Caco-2 (cell line): ENCODE results near the gene DHRSX. TPM values are rescaled to one million over a fixed set of nuclear protein-coding genes. Genes with fewer than 3 reads are reported as not detected.
"Not testable (repeated sequence)": the region's sequence is repeated elsewhere in the genome, so short reads cannot be mapped to it uniquely, and the experiment has no call there.

ENCODE experiments used
- BruUV-seq: library from RNA; stranded (reverse); fragments of 400-500 nt; replicated peaks from 2 replicates; lab custom pipeline; 2021; lab: Mats Ljungman, UMichigan
- CTCF ChIA-PET: fragments of 300-600 bp; sonication (Branson Sonifier 250); formaldehyde crosslinking; loops from one replicate; lab custom pipeline; 2022; ENCODE audit warnings: antibody characterized with exemption; lab: Charles Lee
- POLR2A ChIA-PET: fragments of 300-600 bp; sonication (Branson Sonifier 250); formaldehyde crosslinking; loops from one replicate; lab custom pipeline; 2022; ENCODE audit warnings: antibody characterized with exemption; lab: Charles Lee
- DNase-seq, 2 experiments: peaks; one replicate each; pipeline versions ENCODE4 v3.0.0 to v3.0.0-alpha.2; 2020 to 2022
- H3K27me3 ChIP-seq: replicated peaks from 2 replicates; pipeline ENCODE4 v1.6.0; 2011; ENCODE audit warnings: low read length; ENCODE audit not compliant: control insufficient read depth, insufficient read depth
- H3K36me3 ChIP-seq: 2 replicates; pipeline ENCODE4 v1.5.1; 2011; ENCODE audit warnings: low read length; ENCODE audit not compliant: control insufficient read depth, insufficient read depth
- H3K4me1 ChIP-seq: fragments of 250-450 bp; sonication (Bioruptor Pico); 2 replicates; pipeline ENCODE4 v1.5.1; 2020; ENCODE audit warnings: mild to moderate bottlenecking
- H3K4me3 ChIP-seq: 2 replicates; pipeline ENCODE4 v1.5.1; 2011; ENCODE audit warnings: low read depth, mild to moderate bottlenecking, control low read depth, low read length
- H3K9me3 ChIP-seq: fragments of 250-450 bp; sonication (Bioruptor Pico); 2 replicates; pipeline ENCODE4 v1.5.1; 2020; ENCODE audit warnings: mild to moderate bottlenecking, moderate library complexity
- H3K27ac Mint-ChIP-seq: one replicate; pipeline ENCODE4 v1.8.0; 2022; ENCODE audit warnings: mixed read lengths; ENCODE audit not compliant: unreplicated experiment
- H3K27me3 Mint-ChIP-seq: one replicate; pipeline ENCODE4 v1.8.0; 2022; ENCODE audit warnings: mixed read lengths; ENCODE audit not compliant: insufficient read depth, unreplicated experiment
- H3K36me3 Mint-ChIP-seq: one replicate; pipeline ENCODE4 v1.8.0; 2022; ENCODE audit warnings: mild to moderate bottlenecking, mixed read lengths; ENCODE audit not compliant: insufficient read depth, unreplicated experiment
- H3K4me1 Mint-ChIP-seq: one replicate; pipeline ENCODE4 v1.8.0; 2022; ENCODE audit warnings: low read depth, mixed read lengths; ENCODE audit not compliant: unreplicated experiment
- H3K4me3 Mint-ChIP-seq: one replicate; pipeline ENCODE4 v1.8.0; 2022; ENCODE audit warnings: mild to moderate bottlenecking, moderate library complexity, mixed read lengths; ENCODE audit not compliant: unreplicated experiment
- H3K9me3 Mint-ChIP-seq: one replicate; pipeline ENCODE4 v1.8.0; 2022; ENCODE audit warnings: mixed read lengths; ENCODE audit not compliant: unreplicated experiment
- intact Hi-C: fragments of 100-400 bp; cut with micrococcal nuclease; formaldehyde crosslinking; loops from one replicate; pipeline ENCODE4 v1.10.0; 2022; ENCODE audit not compliant: unreplicated experiment
- total RNA-seq: library from RNA; stranded (reverse); gene quantifications from 2 replicates; pipeline ENCODE4 v1.2.3, GENCODE V29; 2022
- TF ChIP-seq, protein P1 (sequence below), 2 experiments: fragments of 200-600 bp in 1 of 2; IDR thresholded peaks; 1 replicate in 1 of 2; 2 replicates in 1 of 2; pipeline versions ENCODE4 v1.5.1 to v1.8.0; 2011 to 2022; ENCODE audit warnings: antibody characterized with exemption in 1 of 2, control low read depth in 1 of 2, inconsistent platforms in 1 of 2, low read depth in 1 of 2, low read length in 1 of 2, mild to moderate bottlenecking in 1 of 2, moderate library complexity in 1 of 2; ENCODE audit not compliant: insufficient read depth in 1 of 2, severe bottlenecking in 1 of 2, unreplicated experiment in 1 of 2

The DHRSX gene
- total RNA-seq, 1 experiment from 2014 or later, result 64.1 TPM

GRCh38 chrX:2243913-2244460 is 256.8 kb downstream of the DHRSX start:
- peaks cover 7% of the 10 kb centered on the region for H3K4me1 Mint-ChIP-seq
- H3K36me3 Mint-ChIP-seq, result peaks cover 7% of the 10 kb centered on the region
- Histone ChIP-seq H3K4me1 (peaks cover 19% of the 10 kb centered on the region), H3K36me3 (no peaks in the 10 kb centered on the region), H3K9me3 (no peaks in the 10 kb centered on the region), H3K27me3 (no peaks in the 10 kb centered on the region), H3K4me3 (no peak overlapping the region)
- no TSS peak for BruUV-seq
- TF ChIP-seq, protein P1, sequence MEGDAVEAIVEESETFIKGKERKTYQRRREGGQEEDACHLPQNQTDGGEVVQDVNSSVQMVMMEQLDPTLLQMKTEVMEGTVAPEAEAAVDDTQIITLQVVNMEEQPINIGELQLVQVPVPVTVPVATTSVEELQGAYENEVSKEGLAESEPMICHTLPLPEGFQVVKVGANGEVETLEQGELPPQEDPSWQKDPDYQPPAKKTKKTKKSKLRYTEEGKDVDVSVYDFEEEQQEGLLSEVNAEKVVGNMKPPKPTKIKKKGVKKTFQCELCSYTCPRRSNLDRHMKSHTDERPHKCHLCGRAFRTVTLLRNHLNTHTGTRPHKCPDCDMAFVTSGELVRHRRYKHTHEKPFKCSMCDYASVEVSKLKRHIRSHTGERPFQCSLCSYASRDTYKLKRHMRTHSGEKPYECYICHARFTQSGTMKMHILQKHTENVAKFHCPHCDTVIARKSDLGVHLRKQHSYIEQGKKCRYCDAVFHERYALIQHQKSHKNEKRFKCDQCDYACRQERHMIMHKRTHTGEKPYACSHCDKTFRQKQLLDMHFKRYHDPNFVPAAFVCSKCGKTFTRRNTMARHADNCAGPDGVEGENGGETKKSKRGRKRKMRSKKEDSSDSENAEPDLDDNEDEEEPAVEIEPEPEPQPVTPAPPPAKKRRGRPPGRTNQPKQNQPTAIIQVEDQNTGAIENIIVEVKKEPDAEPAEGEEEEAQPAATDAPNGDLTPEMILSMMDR (IDR thresholded peaks at IDR 0.05; ENCODE audit: insufficient read depth in 1 of 2, low read depth in 1 of 2, low read length in 1 of 2, severe bottlenecking in 1 of 2, unreplicated experiment in 1 of 2), result no peak
- no peak for DNase-seq
- intact Hi-C loops, result no loop called here
- H3K27ac Mint-ChIP-seq, result peak overlapping the region; percentile 56
- no peaks in the 10 kb centered on the region for H3K27me3 Mint-ChIP-seq
- POLR2A ChIA-PET, result no interaction called here
- CTCF ChIA-PET, result no interaction called here
- H3K4me3 Mint-ChIP-seq, result no peak overlapping the region
- H3K9me3 Mint-ChIP-seq, result no peaks in the 10 kb centered on the region

DNA sequence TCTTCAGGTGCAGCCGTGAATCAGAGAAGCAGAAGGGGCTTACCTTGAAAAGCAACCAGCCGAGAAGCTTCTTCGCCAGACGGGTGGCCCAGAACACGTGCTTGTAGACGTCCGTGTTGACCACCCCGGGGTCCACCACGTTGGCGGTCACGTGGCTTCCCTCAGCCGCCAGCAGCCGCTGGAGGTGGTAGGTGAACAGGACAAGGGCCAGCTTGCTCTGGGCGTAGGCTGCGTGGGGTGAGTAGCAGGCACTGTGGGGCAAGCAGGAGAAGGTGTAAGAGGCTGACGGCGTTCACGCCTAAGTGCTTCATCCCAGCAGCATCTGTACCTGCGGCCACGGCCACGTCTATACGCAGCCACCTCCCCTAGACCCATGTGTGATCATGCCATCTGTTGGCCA is 257.8 kb downstream of the DHRSX start:
- no TSS peak for BruUV-seq
- H3K9me3 ChIP-seq, result no peaks in the 10 kb centered on the region
- no peak overlapping the region for H3K27ac Mint-ChIP-seq
- no peaks in the 10 kb centered on the region for H3K27me3 Mint-ChIP-seq
- H3K36me3 ChIP-seq, result no peaks in the 10 kb centered on the region
- DNase-seq, result no peak
- peaks cover 7% of the 10 kb centered on the region for H3K36me3 Mint-ChIP-seq
- CTCF ChIA-PET, result no interaction called here
- H3K27me3 ChIP-seq, result no peaks in the 10 kb centered on the region
- H3K4me1 ChIP-seq, result peaks cover 19% of the 10 kb centered on the region
- H3K4me1 Mint-ChIP-seq, result peaks cover 7% of the 10 kb centered on the region
- POLR2A ChIA-PET, result no interaction called here
- no peak overlapping the region for H3K4me3 Mint-ChIP-seq
- TF ChIP-seq, protein P1 (IDR thresholded peaks at IDR 0.05; ENCODE audit: insufficient read depth in 1 of 2, low read depth in 1 of 2, low read length in 1 of 2, severe bottlenecking in 1 of 2, unreplicated experiment in 1 of 2), result no peak
- no peak overlapping the region for H3K4me3 ChIP-seq
- intact Hi-C loops, result no loop called here
- no peaks in the 10 kb centered on the region for H3K9me3 Mint-ChIP-seq

DNA sequence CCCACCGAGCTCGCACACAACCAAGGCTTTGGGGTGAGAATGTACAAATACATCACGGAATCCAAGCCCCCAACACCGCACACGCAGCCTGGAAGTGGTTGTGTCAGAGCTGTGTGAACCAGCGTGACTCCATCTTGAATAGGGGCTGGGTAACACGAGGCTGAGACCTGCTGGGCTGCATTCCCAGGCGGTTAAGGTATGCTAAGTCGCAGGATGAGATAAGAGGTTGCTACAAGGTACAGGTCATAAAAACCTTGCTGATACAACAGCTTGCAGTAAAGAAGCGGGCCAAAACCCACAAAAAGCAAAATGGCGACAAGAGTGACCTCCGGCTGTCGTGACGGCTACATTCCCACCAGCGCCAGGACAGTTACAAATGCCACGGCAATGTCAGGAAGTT is 258.4 kb downstream of the DHRSX start:
- H3K27me3 Mint-ChIP-seq, result no peaks in the 10 kb centered on the region
- TF ChIP-seq, protein P1 (IDR thresholded peaks at IDR 0.05; ENCODE audit: insufficient read depth in 1 of 2, low read depth in 1 of 2, low read length in 1 of 2, severe bottlenecking in 1 of 2, unreplicated experiment in 1 of 2), result no peak
- no peaks in the 10 kb centered on the region for H3K27me3 ChIP-seq
- peaks cover 19% of the 10 kb centered on the region for H3K4me1 ChIP-seq
- no peak overlapping the region for H3K4me3 ChIP-seq
- no peaks in the 10 kb centered on the region for H3K9me3 ChIP-seq
- peaks cover 7% of the 10 kb centered on the region for H3K4me1 Mint-ChIP-seq
- H3K36me3 Mint-ChIP-seq, result peaks cover 7% of the 10 kb centered on the region
- no TSS peak for BruUV-seq
- ChIA-PET CTCF (no interaction called here), POLR2A (no interaction called here)
- H3K36me3 ChIP-seq, result no peaks in the 10 kb centered on the region
- peak overlapping the region; percentile 41 for H3K4me3 Mint-ChIP-seq
- no peaks in the 10 kb centered on the region for H3K9me3 Mint-ChIP-seq
- peak overlapping the region; percentile 95 for H3K27ac Mint-ChIP-seq
- intact Hi-C loops, result no loop called here
- DNase-seq, result peak; percentile 59 to 74

DNA sequence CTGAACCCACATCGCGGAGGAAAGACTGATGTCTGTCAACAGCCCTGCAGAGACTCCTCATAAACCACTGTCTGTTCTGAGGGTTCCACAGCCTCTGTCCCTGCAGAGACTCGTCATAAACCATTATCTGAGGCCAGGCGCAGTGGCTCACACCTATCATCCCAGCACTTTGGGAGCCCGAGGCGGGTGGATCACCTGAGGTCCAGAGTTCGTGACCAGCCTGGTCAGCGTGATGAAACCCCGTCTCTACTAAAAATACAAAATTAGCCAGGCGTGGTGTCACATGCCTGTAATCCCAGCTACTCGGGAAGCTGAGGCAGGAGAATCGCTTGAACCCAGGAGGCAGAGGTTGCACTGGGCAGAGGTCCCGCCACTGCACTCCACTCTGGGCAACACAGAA is 259.3 kb downstream of the DHRSX start:
- H3K4me1 ChIP-seq, result peaks cover 19% of the 10 kb centered on the region
- H3K27me3 ChIP-seq, H3K27me3 Mint-ChIP-seq, CTCF ChIA-PET, H3K36me3 ChIP-seq, BruUV-seq, H3K4me3 Mint-ChIP-seq, H3K9me3 Mint-ChIP-seq, intact Hi-C loops, H3K4me3 ChIP-seq, POLR2A ChIA-PET, H3K9me3 ChIP-seq, DNase-seq, H3K36me3 Mint-ChIP-seq, H3K4me1 Mint-ChIP-seq: not testable (repeated sequence)
- peak overlapping the region; percentile 95 for H3K27ac Mint-ChIP-seq

DNA sequence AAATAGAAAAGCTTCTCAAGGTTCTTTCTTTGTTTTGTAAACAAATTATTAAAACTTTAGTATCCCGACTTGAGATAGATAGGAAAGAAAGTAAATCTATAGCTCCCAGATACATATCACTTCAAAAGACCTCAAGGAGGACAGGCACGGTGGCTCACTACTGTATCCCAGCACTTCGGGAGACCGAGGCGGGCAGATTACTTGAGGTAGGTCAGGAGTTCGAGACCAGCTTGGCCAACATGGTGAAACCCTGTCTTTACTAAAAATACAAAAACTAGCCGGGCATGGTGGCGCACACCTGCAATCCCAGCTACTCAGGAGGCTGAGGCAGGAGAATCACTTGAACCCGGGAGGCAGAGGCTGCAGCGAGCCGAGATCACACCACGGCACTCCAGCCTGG is 260.0 kb downstream of the DHRSX start:
- POLR2A ChIA-PET, DNase-seq, H3K36me3 ChIP-seq, H3K27me3 Mint-ChIP-seq, H3K36me3 Mint-ChIP-seq, intact Hi-C loops, H3K9me3 ChIP-seq, H3K4me1 Mint-ChIP-seq, H3K27ac Mint-ChIP-seq, BruUV-seq, H3K9me3 Mint-ChIP-seq, H3K27me3 ChIP-seq, CTCF ChIA-PET, H3K4me3 Mint-ChIP-seq, H3K4me3 ChIP-seq: not testable (repeated sequence)
- H3K4me1 ChIP-seq, result peaks cover 19% of the 10 kb centered on the region
